KMS-11 (cell line): ENCODE measurements around the gene AK5.

Experiments used
- H2AFZ ChIP-seq: fragments of 200-600 bp; sonication (generic); 2 replicates; pipeline ENCODE4 v1.6.1; 2016; ENCODE audit warnings: antibody characterized with exemption, mixed run types, low read depth
- H3K27ac ChIP-seq: fragments of 200-600 bp; sonication (generic); 2 replicates; pipeline ENCODE4 v1.6.1; 2016; ENCODE audit warnings: mild to moderate bottlenecking, mixed run types
- H3K27me3 ChIP-seq: fragments of 200-600 bp; sonication (generic); 2 replicates; pipeline ENCODE4 v1.6.1; 2017; ENCODE audit warnings: mild to moderate bottlenecking, low read depth, mixed run types, moderate library complexity; ENCODE audit not compliant: insufficient read depth
- H3K36me3 ChIP-seq: fragments of 200-600 bp; sonication (generic); 2 replicates; pipeline ENCODE4 v1.6.1; 2017; ENCODE audit warnings: mild to moderate bottlenecking, mixed run types; ENCODE audit not compliant: insufficient read depth
- H3K4me1 ChIP-seq: fragments of 200-600 bp; sonication (generic); 2 replicates; pipeline ENCODE4 v1.6.1; 2016; ENCODE audit warnings: mild to moderate bottlenecking, low read depth, mixed run types; ENCODE audit not compliant: poor library complexity, severe bottlenecking
- H3K4me2 ChIP-seq: fragments of 200-600 bp; sonication (generic); 2 replicates; pipeline ENCODE4 v1.7.0; 2016; ENCODE audit warnings: mild to moderate bottlenecking, mixed run types
- H3K4me3 ChIP-seq: fragments of 200-600 bp; sonication (generic); IDR thresholded peaks from 2 replicates; pipeline ENCODE4 v1.6.1; 2017; ENCODE audit warnings: low read depth, low read length, mixed read lengths; ENCODE audit not compliant: insufficient read depth
- H3K79me2 ChIP-seq: fragments of 200-600 bp; sonication (generic); 2 replicates; pipeline ENCODE4 v1.6.1; 2016; ENCODE audit warnings: low read depth, mixed run types; ENCODE audit not compliant: insufficient read depth
- H3K9ac ChIP-seq: fragments of 200-600 bp; sonication (generic); 2 replicates; pipeline ENCODE4 v1.6.1; 2016; ENCODE audit warnings: mild to moderate bottlenecking, mixed run types
- H4K20me1 ChIP-seq: fragments of 200-600 bp; sonication (generic); 2 replicates; pipeline ENCODE4 v1.6.1; 2016; ENCODE audit warnings: mild to moderate bottlenecking, mixed run types; ENCODE audit not compliant: insufficient read depth
- TF ChIP-seq, protein P1 (sequence below): fragments of 200-600 bp; sonication (generic); conservative IDR thresholded peaks from 2 replicates; pipeline ENCODE4 v1.6.1; 2017; ENCODE audit warnings: low read depth, mild to moderate bottlenecking, antibody characterized with exemption, low read length, moderate library complexity, mixed read lengths

AK5 gene

DNA sequence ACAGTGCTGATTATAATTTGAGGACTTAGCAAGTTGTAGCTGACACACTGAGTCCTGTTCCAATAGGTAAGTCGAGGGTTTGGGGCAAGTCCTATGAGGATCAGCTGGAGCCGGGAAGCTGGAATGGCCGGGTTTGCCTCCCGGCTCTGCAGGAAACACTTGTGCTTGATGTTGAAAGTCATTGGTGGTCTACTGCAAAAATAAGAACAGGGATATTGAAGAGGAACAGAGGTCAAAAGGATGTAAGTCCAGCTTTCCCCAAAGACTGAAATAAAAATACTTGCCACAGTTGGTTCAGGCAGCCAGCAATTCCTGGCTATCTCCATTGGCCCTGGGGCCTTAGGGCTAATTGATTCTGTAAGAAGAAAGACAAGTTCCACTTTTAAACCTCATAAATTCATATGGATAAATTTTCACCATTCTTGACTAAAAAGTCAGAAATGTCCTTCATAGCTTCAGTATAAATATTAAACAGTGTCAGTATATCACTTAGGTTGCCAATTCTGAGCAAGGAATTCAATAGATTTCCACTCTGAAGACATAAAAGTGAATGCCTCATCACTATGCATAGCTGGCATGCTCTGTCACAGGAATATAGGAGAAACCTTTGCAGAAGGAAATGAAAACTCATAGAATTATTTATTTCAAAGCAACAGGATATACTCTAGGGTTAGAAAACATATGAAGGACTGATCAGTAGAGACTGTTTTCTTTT lies 165.2 kb downstream of the AK5 start:
- Histone ChIP-seq H3K4me2 (no peak overlapping the region), H3K4me3 (no peak overlapping the region), H3K27me3 (no peaks in the 10 kb centered on the region), H3K27ac (no peak overlapping the region), H2AFZ (no peak overlapping the region), H3K9ac (no peak overlapping the region), H4K20me1 (no peaks in the 10 kb centered on the region), H3K4me1 (no peaks in the 10 kb centered on the region), H3K79me2 (no peaks in the 10 kb centered on the region), H3K36me3 (no peaks in the 10 kb centered on the region)
- TF ChIP-seq, protein P1, sequence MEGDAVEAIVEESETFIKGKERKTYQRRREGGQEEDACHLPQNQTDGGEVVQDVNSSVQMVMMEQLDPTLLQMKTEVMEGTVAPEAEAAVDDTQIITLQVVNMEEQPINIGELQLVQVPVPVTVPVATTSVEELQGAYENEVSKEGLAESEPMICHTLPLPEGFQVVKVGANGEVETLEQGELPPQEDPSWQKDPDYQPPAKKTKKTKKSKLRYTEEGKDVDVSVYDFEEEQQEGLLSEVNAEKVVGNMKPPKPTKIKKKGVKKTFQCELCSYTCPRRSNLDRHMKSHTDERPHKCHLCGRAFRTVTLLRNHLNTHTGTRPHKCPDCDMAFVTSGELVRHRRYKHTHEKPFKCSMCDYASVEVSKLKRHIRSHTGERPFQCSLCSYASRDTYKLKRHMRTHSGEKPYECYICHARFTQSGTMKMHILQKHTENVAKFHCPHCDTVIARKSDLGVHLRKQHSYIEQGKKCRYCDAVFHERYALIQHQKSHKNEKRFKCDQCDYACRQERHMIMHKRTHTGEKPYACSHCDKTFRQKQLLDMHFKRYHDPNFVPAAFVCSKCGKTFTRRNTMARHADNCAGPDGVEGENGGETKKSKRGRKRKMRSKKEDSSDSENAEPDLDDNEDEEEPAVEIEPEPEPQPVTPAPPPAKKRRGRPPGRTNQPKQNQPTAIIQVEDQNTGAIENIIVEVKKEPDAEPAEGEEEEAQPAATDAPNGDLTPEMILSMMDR, result no peak

DNA sequence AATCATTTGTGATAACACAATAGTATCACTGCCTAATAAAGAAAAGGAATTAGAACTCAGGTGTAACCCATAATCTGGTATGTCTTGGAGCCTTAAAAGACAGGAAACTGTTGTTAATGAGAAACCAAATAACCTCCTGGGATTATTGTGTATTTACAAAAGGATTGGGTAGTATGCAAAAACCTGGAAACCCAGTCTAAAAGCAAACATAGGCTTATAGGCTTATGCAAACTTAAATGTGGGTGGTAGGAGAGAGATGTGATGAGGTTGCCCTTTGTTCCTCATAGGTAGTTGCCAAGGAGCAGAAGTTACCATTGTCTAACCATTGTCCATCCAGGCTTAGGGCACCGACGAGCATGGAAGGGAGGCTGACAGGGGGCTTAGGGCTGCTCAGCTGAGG lies 165.8 kb downstream of the AK5 start:
- TF ChIP-seq, protein P1, result no peak
- H3K4me3 ChIP-seq, result no peak overlapping the region
- H3K9ac ChIP-seq, result no peak overlapping the region
- no peaks in the 10 kb centered on the region for H4K20me1 ChIP-seq
- H3K4me2 ChIP-seq, result no peak overlapping the region
- no peaks in the 10 kb centered on the region for H3K27me3 ChIP-seq
- no peak overlapping the region for H2AFZ ChIP-seq
- H3K4me1 ChIP-seq, result no peaks in the 10 kb centered on the region
- H3K79me2 ChIP-seq, result no peaks in the 10 kb centered on the region
- no peaks in the 10 kb centered on the region for H3K36me3 ChIP-seq
- no peak overlapping the region for H3K27ac ChIP-seq

DNA sequence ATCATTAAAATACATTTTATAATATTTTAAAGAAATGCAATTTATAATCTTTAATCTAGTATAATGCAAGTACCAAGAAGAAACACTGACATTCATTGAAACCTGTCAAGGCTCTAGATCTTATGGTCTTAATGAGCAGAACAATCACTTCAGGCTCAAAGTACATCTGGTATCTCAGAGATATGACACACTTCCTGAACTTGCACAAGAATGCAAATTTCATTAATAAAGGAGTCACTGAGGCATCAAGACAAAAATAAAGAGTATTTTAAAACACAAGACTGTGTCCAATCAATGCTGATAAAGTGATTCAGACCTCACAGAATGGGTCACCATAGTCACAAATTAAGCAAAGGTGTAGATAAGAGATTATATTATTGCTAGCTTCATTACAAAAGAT lies 178.1 kb downstream of the AK5 start:
- H3K9ac ChIP-seq, result no peak overlapping the region
- no peaks in the 10 kb centered on the region for H4K20me1 ChIP-seq
- TF ChIP-seq, protein P1, result no peak
- H3K27ac ChIP-seq, result no peak overlapping the region
- H3K4me3 ChIP-seq, result no peak overlapping the region
- H3K4me2 ChIP-seq, result no peak overlapping the region
- H3K4me1 ChIP-seq, result no peaks in the 10 kb centered on the region
- no peak overlapping the region for H2AFZ ChIP-seq
- H3K27me3 ChIP-seq, result no peaks in the 10 kb centered on the region
- H3K79me2 ChIP-seq, result no peaks in the 10 kb centered on the region
- H3K36me3 ChIP-seq, result no peaks in the 10 kb centered on the region

DNA sequence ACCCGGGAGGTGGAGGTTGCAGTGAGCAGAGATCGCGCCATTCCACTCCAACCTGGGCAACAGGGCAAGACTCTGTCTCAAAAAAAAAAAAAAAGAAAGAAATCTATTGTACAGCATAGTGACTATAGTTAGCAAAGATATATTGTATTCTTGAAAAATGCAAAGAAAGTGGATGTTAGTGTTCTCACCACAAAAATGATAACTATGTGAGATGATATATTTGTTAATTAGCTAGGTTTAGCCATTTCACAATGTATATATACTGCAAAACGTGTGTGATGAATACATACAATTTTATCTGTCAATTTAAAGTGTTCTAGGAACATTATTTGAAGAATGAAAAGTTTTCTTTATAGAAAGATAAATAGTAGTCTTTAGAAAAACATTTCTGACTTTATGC lies 179.9 kb downstream of the AK5 start:
- Histone ChIP-seq H2AFZ (no peak overlapping the region), H3K27ac (no peak overlapping the region), H3K4me1 (no peaks in the 10 kb centered on the region), H3K9ac (no peak overlapping the region), H4K20me1 (no peaks in the 10 kb centered on the region), H3K36me3 (no peaks in the 10 kb centered on the region), H3K4me2 (no peak overlapping the region), H3K27me3 (no peaks in the 10 kb centered on the region), H3K4me3 (no peak overlapping the region), H3K79me2 (no peaks in the 10 kb centered on the region)
- TF ChIP-seq, protein P1, result no peak
